NCI-H1417 treated with DMSO at 0.1 percent for 48 hours (cell line): ENCODE data around the gene KCNAB2.
"Not testable (repeated sequence)": the region's sequence is repeated elsewhere in the genome, so short reads cannot be mapped to it uniquely, and the experiment has no call there.

Source experiments
- DNase-seq: peaks from one replicate; lab custom pipeline; 2025; lab: John Stamatoyannopoulos, UW

Gene KCNAB2

DNA sequence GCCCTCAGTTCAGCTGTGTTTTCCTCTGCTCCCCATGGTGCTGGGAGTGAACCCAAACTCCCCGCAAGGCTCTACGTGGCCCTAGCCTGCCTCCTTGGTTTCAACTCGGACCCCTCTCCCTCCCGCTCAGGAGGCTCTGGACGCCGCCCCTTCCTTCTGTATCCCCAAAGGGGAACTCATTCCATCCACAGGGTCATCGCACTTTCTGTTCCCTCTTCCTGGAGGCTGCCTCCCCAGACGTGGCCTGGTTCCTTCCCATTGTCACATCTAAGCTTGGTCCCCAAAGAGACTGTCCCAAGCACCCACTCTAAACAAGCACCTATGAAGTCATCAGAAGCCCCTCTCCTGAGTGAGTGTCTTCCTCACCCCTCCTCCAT is 10.9 kb downstream of the KCNAB2 start:
- no peak for DNase-seq

DNA sequence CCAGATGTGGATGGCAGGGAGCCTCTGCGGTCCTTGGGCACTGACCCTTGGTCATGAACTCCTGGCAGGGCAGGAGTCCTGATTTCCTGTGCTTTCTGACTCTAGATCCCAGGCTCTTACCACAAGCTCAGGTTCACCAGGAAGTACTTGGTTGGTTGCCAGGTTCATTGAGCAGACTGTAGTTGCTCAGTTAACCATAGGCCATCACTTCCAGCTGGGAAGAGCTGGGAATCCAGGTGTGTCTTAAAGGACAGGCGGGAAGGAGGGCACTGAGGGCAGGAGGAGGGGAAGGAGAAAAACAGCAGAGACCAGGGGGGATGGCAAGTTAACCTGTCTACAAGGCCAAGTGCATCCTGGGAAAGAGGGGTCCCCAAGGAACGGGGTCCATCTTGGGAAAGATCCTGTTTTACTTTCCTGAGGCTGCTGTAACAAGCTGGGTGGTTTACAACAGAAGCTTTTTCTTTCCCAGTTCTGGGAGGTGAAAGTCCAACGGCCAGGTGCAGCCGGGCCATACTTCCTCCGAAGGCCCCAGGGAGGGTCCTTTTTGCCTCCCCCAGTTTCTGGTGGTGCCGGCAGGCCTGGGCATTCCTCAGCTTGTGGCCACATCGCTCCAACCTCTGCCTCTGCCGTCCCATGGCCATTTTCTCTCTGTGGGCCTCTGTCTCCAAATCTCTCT is 11.6 kb downstream of the KCNAB2 start:
- no peak for DNase-seq

DNA sequence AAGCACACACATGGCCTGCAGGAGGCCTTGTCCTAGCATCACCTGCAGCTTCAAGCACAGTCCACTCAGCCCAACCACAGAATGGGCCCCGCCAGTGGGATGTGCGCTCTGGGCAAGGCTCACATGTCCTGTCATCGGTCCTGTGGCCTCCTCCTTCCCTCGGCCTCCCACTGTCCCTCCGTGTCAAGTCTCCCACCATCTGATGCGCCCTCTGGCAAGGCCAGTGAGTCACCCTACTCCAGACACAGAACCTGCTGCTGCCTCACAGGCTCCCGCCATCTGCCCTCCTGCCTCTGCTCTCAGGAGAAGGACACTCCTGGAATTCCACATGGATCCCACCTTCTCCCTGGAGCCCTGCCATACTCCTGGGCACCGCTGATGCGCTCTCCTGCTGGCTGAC is 14.2 kb downstream of the KCNAB2 start:
- DNase-seq: no peak

DNA sequence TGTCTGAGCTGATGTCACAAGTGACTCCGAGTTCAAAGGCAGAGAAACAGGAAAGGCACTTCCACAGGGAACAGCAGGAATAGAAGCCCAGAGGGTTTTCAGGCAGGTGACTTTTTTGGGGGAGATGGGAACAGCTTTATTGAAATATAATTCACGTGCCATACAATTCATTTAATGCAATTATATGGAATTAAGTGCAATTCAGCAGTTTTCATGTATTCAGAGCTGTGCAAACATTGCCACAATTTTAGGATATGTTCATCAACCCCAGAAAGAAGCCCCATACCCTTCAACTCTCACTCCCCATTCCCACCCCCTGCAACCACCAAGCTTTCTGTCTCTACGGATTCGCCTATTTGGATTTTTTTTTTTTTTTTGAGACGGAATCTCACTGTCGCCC is 17.0 kb downstream of the KCNAB2 start:
- no peak for DNase-seq

DNA sequence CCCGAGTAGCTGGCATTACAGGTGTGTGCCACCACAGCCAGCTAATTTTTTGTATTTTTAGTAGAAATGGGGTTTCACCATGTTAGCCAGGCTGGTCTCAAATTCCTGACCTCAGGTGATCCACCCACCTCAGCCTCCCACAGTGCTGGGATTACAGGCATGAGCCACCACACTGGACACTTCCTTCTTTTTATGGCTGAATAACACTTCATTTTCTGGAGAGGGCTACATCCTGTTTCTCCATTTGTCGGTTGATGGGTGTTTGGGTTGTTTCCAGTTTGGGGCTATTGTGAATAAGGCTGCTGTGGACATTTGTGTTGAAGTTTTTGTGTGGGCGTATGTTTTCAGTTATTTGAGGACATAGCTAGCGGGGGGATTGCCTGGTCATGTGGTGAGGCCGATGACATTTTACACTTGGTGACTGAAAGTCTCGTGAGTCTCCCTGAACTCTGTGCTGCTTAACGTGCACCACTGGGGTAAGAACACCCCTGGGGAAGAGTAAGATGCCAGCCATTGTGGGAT is 17.9 kb downstream of the KCNAB2 start:
- DNase-seq: not testable (repeated sequence)

DNA sequence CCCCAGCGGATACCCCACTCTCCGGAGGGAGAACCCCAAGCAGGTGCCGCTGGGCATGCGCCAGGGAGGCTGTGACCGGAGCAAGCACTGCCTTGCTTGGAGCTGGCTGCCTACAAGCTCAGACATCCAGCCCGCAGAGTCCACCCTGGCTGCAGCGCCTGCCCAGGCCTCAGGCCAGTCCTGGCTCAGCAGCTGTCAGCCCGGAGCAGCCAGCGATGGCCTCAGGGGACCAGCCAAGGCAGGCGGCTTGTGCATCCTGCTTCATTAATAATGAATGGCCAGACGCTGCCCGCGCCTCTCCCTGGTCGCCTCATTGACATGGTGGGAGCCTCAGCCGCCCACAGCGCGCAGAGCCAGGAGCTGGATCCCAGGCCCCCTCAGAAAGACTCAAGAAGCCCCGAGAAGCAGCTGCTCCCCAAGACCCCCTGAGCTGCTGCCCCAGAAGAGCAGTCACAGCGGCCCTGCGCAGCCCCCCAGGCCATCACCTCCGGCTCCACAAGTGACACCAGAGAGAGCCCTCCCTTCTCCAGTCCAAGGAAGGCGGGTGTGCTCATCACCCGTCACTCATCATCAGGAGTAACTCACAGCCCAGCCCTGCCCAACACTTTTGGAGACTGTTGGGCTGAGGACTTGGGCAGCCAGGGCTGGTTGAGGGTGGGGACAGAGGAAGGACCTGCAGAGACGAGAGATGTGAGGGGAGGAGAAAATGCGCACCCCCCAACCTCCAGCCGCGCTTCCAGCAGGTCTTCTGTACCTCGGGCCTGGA is 19.6 kb downstream of the KCNAB2 start:
- DNase-seq: no peak

DNA sequence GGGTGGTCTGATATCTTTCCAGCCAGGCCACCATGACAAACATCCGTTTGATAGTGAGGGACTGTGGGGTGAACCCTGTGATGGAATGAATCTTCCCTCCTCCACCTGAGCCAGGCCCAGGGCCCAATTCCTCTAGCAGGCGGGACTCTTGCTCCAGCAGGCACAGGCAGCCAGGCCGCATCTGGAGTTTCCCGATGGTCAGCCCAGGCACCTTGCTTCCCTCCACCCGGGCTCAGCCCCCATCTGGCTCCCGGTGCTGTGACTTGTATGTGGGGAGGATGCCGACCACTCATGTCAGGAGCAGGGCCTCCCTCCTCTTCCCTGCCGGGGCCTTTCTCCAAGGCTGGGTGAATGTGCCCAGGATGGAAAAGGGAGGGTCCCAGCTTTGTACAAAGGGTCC is 21.0 kb downstream of the KCNAB2 start:
- DNase-seq: no peak

DNA sequence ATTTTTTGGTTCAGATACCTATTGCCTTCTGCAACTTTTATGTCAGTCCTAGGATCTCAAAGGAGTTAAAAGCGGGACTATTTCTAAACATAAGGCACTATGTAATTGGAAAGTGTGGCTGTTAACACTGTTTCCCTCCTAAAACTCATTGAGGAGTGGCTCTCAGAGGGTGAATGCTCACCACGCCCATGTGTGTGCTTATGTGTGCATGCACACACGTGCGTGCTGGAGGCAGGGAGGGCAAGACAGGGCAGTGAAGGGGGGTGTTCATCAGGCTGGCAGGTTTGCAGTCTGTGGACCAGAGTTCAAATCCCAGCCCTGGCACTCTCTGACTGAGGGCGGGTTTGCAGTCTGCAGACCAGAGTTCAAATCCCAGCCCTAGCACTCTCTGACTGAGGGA is 22.4 kb downstream of the KCNAB2 start:
- DNase-seq: no peak

DNA sequence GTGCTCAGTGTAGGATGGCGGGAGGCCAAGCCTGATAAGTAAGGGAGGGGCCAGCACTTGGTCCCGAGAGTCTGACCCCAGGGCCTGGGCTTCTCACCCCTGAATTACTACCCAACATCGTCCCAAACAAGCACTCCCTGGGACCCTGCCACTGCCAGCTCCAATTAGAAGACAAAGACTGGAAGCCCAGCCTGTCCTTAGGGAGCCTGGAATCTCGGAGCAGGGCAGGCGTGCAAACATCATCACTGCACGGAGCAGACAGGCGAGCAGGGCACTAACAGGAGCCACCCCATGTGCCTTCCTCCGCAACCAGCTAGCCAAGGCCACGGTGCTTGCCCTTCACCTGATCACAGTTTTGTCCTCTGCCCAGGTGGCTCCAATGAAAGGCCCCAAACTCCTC is 23.2 kb downstream of the KCNAB2 start:
- DNase-seq: no peak

DNA sequence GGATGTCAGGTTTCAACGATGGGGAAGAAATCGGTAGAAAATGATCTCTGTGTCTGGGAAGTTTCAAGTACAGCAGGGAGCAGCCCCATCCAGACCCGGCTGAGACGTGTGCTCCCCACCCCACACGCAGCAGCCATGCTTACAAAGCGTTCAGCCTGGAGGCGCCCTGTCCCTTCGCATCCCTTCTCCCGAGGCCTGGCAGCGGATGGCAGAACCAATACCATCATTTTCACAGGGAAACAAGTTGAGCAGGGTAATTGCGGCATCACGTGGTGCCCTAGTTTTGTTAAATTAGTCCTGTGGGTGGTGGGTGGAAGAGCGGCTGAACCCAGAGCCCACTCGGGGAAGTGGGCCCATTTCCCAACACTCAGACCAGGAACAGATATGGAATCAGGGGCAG is 23.9 kb downstream of the KCNAB2 start:
- DNase-seq: no peak

DNA sequence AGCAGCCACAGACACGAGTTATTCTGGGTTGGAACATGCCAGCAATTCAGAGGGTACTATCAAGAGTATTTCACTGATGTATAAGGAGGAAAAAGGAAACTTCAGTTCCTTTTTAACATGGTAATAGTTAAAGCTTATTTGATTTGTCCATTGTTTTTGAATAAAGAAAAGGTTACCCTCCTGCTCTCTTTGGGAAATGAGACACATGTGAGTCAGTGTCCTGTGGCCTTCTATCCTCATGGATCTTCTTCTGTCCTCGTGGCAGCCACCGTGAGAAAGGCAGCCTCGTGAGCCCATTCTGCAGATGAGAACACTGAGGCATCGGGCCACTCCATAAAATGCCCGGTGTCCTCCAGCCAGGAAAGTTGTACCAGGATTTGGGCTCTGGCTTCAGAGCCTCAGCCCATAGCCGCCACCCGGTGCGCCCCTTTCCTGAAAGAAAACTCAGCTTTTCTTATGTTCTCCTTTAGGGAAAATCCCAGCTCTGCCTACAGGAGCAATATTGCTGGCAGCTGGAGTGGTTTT is 24.8 kb downstream of the KCNAB2 start:
- DNase-seq: no peak

DNA sequence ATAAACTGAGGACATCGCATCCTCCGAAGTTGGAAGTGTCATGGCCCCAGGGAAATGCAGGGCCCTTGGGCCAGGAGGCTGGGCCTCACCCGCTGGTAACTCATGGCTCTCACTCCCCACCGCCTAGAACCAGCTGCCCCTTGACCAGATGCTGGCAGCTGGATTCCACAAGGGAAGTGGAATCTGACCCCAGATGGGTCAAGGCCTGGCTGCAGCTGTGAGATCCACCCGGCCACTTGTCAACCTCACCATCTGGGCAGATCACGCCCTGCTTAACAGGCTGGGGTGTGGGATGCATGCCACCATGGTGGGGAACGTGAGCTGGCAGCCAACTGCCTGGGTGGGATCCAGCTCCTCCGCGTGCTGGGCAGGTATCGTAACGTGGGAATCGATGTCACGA is 25.5 kb downstream of the KCNAB2 start:
- DNase-seq: no peak

DNA sequence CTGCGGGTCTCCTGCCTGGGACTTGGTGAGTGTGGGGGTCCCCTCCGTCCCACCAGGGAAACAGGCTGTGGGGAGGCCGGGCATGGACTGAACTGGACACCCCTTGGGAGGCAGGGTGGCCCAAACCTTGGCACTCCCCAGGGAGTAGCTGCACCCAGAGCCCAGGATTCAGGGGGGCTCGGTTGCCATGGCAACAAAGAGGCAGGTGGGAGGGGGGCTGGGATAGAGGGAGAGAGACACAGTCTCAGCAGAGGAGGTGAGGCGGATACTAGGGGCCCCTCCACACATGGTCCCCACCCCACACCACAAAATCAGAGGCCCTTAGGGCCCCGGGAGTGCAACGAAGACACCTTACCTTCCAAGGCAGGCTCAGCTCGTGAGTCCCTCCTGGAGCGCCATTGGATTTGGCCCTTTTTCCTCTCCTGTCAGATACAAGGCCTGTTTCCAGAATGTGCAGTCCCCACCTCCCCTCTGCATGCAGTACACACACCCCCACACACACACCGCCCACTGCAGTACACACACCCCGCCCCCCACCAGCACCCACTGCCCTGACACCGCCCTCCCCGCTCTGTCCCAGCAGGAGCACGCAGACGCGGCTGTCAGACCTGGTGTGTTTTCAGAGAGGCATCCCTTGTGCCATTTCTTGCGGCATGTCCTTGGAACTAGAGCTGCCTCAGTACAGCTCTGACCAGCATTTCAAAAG is 27.2 kb downstream of the KCNAB2 start:
- DNase-seq: no peak

DNA sequence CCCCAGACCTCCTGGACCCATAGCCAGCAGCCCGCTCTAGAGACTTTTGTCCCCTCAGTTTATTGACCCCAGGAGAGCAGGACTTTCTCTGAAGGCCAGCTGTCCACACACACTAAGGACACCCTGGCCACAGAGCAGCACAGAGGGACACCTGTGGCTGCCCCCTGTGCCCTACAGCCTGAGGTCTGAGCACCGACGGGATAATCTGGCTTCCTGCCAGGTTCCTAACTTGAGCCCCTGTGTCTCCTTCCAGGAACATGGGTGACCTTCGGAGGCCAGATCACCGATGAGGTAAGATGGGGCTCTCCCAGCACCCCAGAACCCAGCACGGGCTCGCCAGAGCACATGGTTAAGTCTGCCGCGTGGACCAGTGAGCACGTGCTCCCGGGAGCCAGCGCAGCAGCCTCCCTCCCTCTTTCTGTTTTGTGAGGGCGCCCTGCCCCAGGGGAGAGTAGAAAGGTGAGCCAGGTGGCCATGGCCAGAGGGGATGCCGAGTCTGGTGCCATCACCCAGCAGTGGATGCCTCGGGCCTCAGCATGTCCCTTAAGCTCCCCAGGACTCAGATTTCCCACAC is 27.9 kb downstream of the KCNAB2 start:
- no peak for DNase-seq

DNA sequence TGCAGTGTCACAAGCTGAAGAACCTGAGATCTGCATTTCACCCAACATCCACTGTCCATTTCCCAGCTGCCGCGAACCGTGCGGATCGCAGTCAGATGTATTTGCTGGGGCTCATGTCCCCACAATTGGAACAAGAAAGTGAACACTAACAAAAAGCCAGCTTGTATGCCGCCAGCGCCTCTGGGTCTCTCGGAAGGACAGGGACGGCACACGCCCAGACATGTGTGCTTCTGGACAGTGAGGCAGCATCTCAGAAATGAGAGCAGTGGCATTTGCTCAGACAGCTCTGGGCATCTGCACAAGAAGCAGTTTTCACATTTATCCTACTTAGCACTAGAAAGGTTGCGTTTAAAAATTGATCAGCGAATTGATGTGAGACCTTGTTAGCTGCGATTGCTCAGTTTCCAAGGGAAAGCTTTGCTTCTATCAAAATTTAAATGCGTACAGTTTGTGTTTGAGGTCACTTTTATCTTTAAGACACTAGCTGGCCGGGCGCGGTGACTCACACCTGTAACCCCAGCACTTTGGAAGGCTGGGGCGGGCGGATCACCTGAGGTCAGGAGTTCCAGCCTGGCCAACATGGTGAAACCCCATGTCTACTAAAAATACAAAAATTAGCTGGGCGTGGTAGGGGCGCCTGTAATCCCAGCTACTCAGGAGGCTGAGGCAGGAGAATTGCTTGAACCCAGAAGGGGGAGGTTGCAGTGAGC is 28.7 kb downstream of the KCNAB2 start:
- DNase-seq: no peak

DNA sequence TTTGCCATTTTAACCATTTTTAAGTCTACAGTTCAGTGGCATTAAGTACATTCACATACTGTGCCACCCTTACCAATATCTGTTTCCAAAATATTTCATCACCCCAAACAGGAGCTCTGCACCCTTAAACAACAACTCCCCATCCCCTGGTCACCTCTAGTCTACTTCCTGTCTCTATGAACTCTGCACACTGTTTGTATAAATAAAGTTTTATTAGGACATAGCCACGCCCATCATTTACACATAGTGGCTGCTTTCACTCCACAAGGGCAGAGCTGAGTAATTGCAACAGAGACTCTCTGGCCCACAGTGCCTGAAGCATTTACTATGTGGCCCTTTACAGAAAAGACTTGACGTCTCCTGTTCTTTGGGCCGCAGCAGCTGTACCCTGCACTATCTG is 30.1 kb downstream of the KCNAB2 start:
- DNase-seq: no peak

DNA sequence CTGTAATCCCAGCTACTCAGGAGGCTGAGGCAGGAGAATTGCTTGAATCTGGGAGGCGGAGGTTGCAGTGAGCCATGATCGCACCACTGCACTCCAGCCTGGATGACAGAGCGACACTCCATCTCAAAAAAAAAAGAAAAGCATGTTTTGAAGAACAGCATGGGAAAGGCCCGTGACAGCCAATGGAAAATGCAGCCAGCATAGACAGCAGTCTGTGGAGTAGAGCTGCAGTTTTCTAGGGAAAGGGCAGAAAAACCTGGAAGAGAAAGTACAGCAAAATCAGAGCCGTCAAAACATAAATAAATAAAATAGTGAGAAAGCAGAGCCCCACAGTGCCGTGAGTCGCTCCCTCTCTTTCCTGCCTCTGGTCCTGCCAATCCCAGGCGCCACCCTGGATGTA is 31.4 kb downstream of the KCNAB2 start:
- not testable (repeated sequence) for DNase-seq

DNA sequence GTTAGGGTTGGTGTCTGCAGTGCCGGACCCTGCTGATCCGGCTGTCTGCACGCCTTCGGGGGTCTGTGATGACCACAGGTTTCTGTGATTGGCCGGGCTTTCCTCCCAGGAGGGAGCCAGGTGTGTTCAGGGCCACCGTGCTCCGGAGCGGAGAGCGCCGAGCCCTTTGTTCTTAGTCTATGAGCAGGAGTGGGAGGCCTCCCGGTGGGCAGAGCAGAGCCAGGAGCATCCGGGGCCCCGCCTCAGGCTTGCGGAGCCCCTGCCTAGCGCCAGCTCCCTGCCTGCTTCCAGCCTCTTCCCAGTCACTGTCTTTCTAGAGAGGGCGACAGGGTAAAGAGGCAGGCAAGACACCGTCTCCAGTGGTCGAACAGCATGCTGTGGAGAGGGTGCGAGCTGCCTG is 31.8 kb downstream of the KCNAB2 start:
- DNase-seq: no peak

DNA sequence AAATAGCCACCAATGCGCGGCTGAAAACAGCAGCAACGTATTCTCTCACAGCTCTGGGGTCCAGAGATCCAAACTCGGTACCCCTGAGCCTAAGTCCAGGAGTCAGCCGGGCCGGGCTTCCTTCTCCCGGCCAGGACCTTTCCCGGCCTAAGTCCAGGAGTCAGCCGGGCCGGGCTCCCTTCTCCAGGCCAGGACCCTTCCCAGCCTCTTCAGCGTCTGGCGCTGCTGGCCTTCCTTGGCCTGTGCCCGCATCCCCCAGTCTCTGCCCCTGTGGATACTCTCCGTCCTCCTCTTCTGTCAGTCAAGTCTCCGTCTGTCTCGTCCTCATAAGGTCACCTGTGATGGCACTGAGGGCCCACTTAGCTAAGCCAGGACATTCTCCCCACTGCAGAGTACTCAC is 32.2 kb downstream of the KCNAB2 start:
- no peak for DNase-seq

DNA sequence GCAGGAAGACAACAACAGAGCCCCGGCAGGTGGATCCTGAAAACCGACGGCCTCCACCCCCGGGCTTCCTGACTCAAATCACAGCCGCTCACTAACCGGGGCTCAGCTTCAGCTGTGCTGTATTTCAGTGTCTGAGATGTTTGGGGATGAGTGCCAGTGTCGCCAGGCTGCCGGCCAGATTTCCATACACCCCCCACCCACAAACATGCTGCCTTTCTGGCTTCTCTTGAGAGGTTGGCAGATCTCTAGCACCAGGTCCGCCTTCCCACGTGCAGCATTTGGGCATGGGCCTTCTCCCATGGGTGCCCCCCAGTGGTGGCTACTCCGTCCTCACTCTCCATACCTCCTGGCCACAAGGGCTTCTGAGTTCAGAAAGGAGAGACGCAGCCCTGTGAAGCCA is 34.8 kb downstream of the KCNAB2 start:
- no peak for DNase-seq

DNA sequence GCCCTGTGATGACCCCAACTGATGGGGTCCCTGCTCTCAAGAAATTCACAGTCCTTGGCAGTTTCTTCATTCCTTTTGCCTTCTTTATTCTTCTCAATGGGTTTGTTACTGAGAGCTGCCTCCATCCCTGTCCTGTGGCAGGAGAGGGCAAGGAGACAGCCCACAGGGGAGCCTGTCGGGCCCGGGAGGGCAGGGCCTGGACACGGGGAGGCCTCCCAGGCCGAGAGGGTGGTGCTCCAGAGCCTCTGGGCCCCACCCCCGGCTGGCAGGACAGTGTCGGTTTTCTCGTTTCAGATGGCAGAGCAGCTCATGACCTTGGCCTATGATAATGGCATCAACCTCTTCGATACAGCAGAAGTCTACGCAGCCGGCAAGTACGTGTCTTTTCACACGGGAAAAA is 36.2 kb downstream of the KCNAB2 start:
- DNase-seq: no peak

DNA sequence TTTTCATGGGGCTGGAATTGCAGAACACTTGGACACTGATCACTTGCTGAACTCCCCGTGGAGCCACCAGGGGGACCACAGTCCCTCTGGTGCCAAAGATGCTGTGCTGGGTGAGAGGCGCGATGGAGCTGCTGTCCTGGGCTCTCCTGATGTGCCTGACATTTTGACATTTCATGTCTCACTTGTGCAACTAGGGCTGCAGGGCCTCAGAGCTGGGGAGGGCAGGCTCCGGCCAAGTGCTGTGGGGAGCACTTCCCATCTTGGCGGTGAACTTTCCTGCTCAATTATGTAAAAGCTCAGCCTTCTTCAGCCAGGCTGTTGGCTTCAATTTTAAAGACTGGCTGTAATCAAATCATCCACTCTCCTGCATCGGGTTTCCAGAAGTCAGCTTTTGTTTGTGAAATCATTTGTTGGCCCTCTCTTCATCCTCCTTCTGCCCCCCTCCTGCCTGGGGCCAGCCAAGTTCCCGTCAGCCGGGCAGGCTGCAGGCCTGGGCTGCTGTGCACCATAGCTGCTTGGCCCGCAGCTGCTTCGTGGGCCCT is 36.8 kb downstream of the KCNAB2 start:
- no peak for DNase-seq
